NCI-H1092 (cell line): Measurements from ENCODE around the gene GPATCH2L.

Source experiments
- DNase-seq: peaks from one replicate; lab custom pipeline; 2025; lab: John Stamatoyannopoulos, UW

The GPATCH2L gene

DNA sequence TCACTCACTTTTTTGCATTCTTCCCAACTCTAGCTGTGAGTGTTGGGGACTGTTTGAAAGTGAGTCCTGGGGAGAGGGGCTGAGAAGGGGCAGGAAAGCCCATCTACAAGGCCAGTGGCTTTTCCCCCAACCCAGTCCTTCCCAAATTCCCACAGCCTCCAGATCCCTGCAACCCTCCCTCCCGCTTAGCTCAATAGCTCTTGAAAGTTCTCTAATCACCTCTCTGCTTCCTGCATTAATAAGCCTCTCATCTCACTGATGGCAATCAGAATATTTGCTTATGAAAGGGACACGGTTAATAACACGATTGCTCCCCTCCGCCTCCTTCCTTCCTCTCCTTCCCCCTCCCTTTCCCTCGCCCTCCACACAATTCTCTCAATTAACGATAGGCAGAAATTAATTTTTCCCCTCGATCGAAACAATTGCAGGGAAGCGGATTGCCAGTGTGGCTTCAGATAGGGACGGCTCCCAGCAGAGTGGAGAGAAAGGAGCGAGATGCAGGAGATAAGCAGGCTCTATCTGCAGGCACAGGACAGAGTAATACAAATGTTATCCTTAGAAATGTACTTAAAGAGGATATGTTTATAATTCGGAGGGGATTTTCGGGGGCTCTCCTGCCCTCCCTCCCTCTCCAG is 15.1 kb upstream of the GPATCH2L start:
- DNase-seq, result no peak

- no peak for DNase-seq
Measured at GRCh38 chr14:76138119-76138757, 13.5 kb upstream of the GPATCH2L start.

- no peak for DNase-seq
Measured at GRCh38 chr14:76138758-76139723, 12.7 kb upstream of the GPATCH2L start.

GRCh38 chr14:76143642-76144041 is 8.1 kb upstream of the GPATCH2L start:
- DNase-seq, result no peak

DNA sequence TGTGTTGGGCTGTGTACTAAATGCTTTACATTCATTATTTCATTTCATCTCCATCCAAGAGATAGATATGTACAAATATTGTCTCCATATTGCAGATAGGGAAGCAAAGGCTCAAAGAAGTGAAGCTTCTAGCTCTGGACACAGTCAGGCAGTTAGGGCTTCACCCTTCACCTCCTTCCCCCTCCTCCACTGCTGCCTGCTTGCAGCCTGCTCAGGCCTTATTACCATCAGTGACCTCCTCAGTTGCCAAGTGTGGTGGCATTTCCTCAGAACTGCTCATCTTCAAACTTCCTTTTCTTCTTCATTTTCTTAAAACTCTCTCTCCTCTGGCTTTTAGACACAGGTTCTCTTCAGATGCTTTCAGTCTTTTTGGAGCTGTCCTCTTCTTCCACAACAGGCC is 4.7 kb upstream of the GPATCH2L start:
- DNase-seq, result no peak

GRCh38 chr14:76149196-76149595 is 2.5 kb upstream of the GPATCH2L start:
- no peak for DNase-seq

DNA sequence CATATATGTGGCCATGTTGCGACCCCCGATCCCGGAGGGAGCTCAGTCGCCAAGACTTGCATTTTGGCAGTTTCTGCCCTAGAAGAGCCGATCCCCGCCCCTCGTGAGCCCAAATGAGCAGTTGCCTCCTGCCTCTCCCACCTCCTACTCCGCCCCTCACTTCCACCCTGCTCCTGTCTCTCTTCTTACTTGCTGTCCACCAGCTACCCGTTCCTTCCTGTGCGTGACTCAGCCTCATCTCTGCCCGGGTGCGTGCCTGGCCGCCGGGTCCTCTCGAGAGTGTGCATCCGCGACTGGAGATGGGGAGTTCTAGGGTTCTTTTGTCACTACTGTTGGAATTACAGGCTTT is 585 bp downstream of the GPATCH2L start:
- DNase-seq, result no peak

DNA sequence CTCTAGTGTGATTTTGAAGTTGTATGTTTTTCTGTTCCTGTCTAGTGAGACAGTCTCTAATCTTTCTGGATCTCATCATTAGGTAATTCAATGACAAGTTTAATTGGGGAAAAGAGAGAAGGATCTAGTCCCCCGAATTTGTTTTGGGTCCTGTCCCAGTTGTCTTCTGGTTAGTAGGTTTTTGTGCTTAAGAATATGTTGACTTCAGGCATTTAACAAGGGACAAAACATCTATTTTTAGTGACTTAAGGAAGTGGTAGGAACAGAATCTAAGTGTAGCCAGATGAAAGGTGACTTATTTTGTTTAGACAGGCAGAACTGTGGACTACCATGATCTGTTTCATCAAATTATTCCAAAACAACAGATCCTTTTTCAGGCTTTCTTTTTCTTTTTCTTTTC is 2.2 kb downstream of the GPATCH2L start:
- no peak for DNase-seq

DNA sequence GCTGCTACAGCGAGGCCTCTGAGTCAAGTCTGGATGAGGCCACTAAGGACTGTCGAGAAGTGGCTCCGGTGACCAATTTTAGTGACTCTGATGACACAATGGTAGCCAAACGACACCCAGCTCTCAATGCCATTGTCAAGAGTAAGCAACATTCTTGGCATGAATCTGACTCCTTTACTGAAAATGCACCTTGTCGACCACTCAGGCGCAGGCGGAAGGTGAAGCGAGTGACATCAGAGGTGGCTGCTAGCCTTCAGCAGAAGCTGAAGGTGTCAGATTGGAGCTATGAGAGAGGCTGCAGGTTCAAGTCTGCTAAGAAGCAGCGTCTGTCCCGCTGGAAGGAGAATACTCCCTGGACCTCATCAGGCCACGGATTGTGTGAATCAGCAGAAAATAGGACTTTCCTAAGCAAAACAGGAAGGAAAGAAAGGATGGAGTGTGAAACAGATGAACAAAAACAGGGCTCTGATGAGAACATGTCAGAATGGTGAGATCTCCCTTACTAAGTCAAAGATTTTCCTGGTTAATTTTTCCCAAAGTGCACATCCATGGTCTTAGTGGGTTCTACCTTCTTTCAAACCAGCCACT is 2.9 kb downstream of the GPATCH2L start:
- no peak for DNase-seq

DNA sequence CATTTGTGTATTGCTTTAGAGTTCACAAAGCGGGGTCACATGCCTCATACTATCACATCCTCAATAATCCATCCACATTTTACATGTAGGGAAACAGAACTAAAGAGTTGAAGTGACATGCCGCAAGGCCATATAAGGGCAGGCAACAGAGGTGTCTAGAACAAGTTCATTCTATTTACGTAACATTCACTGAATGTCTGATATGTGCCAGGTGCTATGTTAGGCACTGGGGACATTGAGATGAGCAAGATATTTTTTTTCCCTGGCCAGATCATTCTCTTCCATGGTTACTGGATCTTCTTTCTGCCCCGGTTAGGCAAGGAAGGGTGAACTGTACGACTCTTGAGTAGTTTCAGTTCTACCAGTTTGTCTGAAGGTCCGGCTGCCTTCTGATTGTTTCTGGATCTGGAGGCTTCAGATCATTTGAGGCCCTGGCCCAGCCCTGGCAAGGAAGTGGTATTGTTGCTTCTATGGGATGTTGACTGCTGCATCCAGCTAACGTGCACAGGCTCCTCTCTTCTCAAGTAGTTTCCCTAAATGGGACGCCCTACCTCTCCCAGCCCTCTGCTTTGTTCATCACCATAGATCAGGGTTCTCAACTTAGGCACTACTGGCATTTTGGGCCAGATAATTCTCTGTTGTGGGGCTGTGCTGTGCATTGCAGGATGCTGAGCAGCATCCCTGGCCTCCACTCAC is 12.1 kb downstream of the GPATCH2L start:
- no peak for DNase-seq

DNA sequence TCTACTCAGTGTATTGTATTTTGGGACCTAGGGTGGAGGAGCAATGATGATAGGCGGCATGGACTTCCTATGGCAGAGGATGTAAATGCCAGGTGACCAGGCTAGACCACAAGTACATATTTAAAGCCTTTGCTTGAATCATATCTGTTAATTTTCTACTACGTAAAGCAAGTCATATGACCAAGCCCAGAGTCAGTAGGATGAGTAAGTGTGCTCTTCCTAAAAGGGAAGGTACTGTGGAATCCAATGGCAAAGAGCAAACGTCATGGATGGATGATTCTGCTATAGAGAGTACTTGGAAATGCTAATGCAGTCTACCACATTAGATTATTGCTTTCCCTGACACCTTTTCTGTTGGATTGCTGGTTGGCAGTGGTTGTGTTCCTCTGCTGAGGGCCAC is 16.8 kb downstream of the GPATCH2L start:
- DNase-seq, result no peak

DNA sequence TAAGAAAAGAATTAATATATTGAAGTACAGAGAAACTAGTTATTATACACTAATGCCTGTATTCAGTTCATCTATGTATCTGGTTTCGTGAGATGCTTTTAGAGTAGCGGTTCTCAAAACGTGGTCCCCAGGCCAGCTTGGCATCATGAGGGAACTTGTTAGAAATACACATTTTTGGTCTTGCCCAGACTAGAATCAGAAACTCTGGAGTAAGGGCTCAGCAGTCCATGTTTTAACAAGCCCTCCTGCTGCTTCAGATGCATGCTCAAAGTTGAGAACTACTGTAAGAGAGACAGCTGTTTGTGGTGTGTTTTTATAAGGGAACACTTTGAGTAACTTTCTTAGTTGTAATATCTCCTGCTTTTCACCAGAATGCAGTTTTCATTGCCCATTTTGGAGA is 18.1 kb downstream of the GPATCH2L start:
- DNase-seq, result no peak

GRCh38 chr14:76174982-76175381 is 23.3 kb downstream of the GPATCH2L start:
- no peak for DNase-seq

DNA sequence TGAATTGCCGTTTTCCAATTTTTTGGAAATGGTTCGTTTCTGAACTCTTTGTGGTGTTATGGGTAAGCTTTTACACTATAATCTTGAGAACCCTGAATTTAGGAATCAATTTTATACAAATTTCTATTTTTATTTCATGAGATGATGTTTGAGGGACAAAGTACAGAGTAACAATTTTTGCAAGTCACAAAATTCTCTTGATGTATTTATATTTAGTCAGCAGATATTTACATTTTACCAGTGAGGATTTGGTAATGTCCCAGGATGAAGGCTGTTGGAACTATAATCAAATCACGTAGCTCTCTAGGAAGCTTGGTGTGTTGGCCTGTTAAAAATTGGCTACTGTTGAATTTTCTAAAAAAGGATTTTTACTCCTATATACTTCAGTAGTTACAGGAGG is 24.2 kb downstream of the GPATCH2L start:
- no peak for DNase-seq

DNA sequence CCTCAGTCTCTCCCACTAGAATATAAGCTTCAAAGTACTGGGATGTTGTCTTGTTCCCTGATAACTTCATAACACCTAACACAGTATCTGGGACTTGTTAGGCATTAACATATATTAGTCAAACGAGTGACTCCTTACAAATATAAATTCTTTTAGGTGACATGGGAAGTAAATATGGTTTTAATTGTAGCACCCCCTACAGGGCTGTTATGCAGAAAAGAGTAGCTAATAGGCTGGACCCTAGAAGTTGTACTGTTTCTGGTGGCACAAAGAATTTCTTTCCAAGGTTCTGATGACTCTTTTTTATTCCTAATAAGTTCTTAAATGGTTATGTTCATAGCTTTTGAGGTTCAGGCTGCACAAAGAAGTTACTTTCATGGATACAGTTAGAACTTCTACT is 29.8 kb downstream of the GPATCH2L start:
- DNase-seq, result no peak

DNA sequence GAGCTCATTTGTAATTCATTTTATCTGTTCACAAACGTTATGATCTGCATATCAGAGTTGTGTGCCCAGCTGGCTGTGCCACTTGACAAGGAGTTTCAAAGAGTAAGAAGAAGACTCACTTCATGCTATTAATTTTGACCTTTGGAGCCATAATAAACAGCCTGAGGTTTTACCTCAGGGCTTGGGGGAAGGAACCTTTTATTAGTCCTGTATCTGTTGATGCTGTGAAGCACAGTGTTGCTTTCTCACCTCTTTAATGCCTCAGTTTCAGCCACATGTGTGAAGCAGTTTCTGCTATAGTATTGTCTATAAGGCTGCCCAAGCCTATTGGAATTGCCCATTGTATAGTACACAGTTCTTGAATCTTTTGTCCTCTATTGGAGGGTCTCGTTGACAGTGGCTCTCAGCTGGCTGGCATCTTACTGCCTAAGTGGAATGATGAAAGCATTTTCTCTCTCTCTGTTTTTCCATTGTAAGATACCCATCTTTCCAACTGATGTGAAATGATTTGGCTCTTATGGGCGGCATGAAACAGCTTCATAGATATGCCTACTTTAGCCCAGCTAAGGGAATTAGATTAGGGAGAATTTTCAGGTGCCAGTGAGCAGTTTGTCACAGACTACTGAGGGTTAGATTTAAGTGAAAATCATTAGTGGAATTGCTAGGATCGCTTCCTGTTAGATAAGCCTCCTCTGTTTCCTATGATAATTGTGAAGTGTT is 34.7 kb downstream of the GPATCH2L start:
- no peak for DNase-seq

DNA sequence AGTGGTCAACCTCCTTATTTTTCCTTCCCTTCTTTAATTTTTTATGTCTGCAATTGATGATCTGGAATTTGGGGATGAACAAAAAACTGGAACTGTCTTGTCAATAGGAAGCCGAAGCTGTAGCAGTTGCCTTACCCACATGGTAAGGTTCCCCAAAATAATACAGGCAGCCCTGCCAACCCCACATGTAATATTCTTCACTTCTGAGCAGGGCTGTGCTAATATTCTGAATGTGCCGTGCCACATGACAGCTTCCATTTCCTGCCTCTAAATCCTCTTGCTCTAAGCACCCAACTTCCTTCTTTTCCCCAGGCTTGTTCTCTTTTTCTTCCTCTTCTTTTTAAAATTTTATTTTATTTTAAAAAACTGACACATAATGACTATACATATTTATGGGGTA is 39.6 kb downstream of the GPATCH2L start:
- no peak for DNase-seq

DNA sequence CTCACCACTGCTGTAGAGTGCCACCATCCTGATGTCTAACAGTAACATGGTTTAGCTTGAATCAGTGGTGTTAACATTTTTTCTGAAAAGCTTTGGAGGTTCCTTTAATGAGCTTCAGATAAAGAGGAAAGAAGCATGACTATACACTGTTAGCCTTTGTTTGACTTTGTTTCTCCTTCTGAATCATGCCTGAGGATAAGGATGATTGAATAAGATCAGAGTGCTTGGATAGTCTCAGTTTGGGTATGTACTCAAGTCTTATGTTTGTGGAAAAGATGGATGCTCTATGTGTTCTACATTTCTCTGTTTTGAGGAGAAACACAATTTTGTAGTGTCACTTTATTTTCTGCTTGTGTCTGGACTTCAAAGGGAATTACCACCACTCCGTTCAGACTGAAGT is 42.0 kb downstream of the GPATCH2L start:
- DNase-seq, result no peak

GRCh38 chr14:76194327-76194726 is 42.6 kb downstream of the GPATCH2L start:
- DNase-seq, result no peak

DNA sequence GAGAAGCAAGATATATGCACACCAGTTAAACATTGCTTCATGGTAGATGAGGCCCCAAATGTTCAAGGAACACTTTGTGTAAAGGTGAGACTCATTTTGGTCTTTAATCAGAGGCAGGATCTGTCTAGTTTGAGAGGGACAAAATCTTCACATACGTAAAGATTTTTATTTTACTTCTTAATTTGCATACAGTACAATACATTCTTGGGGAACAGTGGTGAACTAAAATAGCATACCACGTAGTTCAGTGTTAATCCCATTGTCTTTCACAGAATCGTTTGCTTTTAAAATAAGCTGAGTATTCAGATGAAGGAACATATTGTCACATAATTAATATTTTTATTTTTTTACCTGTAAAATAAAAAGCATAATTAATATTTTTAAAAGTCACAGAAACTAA is 43.3 kb downstream of the GPATCH2L start:
- DNase-seq, result no peak

GRCh38 chr14:76196980-76197695 is 45.4 kb downstream of the GPATCH2L start:
- no peak for DNase-seq
